Measurements from ENCODE around the gene KIF26B. TPM values are rescaled to one million over a fixed set of nuclear protein-coding genes. Genes with fewer than 3 reads are reported as not detected.

KIF26B gene
- polyA plus RNA-seq, 1 donor (not counting 4 experiments of a cell fraction or from before 2014, with no cell fraction given) = 0.58 TPM

DNA sequence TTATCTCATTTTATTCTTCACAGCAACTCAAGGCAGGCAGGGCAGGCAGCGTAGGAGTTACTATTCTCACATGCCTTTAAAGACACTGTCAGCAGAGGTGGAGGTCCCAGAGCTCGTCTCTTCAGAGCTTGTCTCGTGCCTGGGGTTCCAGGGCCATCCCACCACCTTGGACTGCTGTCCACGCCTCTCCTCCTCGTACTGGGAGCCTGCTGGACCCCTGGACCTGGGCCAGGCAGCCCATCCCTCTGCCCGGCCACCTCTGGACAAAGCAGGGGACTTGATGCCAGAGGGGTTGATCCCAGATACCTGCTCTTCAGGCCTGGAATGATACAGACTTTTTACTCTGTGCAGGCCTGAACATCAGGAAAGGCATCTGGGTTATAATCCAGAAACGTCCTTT, 546.8 kb downstream of the KIF26B start:
- Histone ChIP-seq H3K9me1 (ENCODE audit: control insufficient read depth, extremely low read depth, insufficient read depth, low read length) (no peaks in the 10 kb centered on the region), H3K9ac (ENCODE audit: control insufficient read depth, extremely low read depth, insufficient read depth, low read length) (no peak overlapping the region), H2AFZ (ENCODE audit: control insufficient read depth, low read length) (no peak overlapping the region), H4K20me1 (ENCODE audit: control insufficient read depth, extremely low read depth, insufficient read depth, low read length) (no peaks in the 10 kb centered on the region), H3K36me3 (ENCODE audit: control insufficient read depth in 2 of 2, extremely low read depth in 1 of 2, insufficient read depth in 2 of 2, low read length in 2 of 2) (peaks cover 0 to 1% of the 10 kb centered on the region in 2 experiments), H3K27ac (ENCODE audit: control insufficient read depth, insufficient read depth, low read length) (no peak overlapping the region), H3K4me1 (ENCODE audit: control insufficient read depth, extremely low read depth, insufficient read depth, low read length) (peaks cover 3% of the 10 kb centered on the region), H3K9me3 (ENCODE audit: control insufficient read depth, low read depth, low read length) (no peaks in the 10 kb centered on the region), H3K27me3 (ENCODE audit: control insufficient read depth, extremely low read depth, insufficient read depth, low read length) (no peaks in the 10 kb centered on the region), H3K79me2 (ENCODE audit: control insufficient read depth, insufficient read depth, low read length) (no peaks in the 10 kb centered on the region), H3K4me2 (ENCODE audit: control insufficient read depth, extremely low read depth, insufficient read depth, low read depth, low read length) (no peak overlapping the region), H3K4me3 (ENCODE audit: control insufficient read depth in 2 of 3, extremely low read depth in 1 of 3, insufficient read depth in 2 of 3, low read depth in 1 of 3, low read length in 3 of 3) (no peak overlapping the region)
- DNase-seq (ENCODE audit: low read depth, low spot score) = no peak
- no peak for FAIRE-seq
- dilution Hi-C loops (cut with MboI; ENCODE audit: extremely low pct_ligation_motif_present, low sequenced_read_pairs) = no loop called here
- TF ChIP-seq CTCF (optimal IDR thresholded peaks at IDR 0.05 in 1 of 3, IDR thresholded peaks at IDR 0.05 in 1 of 3, conservative IDR thresholded peaks at IDR 0.05 in 1 of 3; ENCODE audit: extremely low read depth in 1 of 3, insufficient read depth in 2 of 3, low read length in 3 of 3) (no peak), EZH2 (IDR thresholded peaks at IDR 0.05; ENCODE audit: low read length) (no peak)

DNA sequence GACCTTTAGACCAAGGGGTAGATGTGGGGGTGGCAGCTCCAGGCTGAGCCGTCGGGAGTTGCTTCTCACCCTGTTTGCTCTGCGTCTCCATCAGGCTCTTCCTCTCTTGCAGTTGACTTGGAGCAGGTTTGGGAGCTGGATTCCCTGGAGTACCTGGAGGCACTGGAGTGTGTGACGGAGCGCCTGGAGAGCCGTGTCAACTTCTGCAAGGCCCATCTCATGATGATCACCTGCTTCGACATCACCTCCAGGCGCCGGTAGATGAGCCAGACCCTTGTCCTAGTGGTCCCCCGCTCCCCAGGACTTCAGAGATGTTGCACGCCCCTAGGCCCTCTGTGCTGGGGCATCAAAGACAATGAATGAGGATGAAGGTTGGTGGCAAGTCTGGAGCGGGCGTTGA, 547.6 kb downstream of the KIF26B start:
- dilution Hi-C loops (cut with MboI; ENCODE audit: extremely low pct_ligation_motif_present, low sequenced_read_pairs) = no loop called here
- Histone ChIP-seq H2AFZ (ENCODE audit: control insufficient read depth, low read length) (no peak overlapping the region), H3K4me3 (ENCODE audit: control insufficient read depth in 2 of 3, extremely low read depth in 1 of 3, insufficient read depth in 2 of 3, low read depth in 1 of 3, low read length in 3 of 3) (no peak overlapping the region), H4K20me1 (ENCODE audit: control insufficient read depth, extremely low read depth, insufficient read depth, low read length) (no peaks in the 10 kb centered on the region), H3K36me3 (ENCODE audit: control insufficient read depth in 2 of 2, extremely low read depth in 1 of 2, insufficient read depth in 2 of 2, low read length in 2 of 2) (peaks cover 0 to 1% of the 10 kb centered on the region in 2 experiments), H3K9ac (ENCODE audit: control insufficient read depth, extremely low read depth, insufficient read depth, low read length) (no peak overlapping the region), H3K9me3 (ENCODE audit: control insufficient read depth, low read depth, low read length) (no peaks in the 10 kb centered on the region), H3K79me2 (ENCODE audit: control insufficient read depth, insufficient read depth, low read length) (no peaks in the 10 kb centered on the region), H3K4me2 (ENCODE audit: control insufficient read depth, extremely low read depth, insufficient read depth, low read depth, low read length) (no peak overlapping the region), H3K27ac (ENCODE audit: control insufficient read depth, insufficient read depth, low read length) (no peak overlapping the region), H3K4me1 (ENCODE audit: control insufficient read depth, extremely low read depth, insufficient read depth, low read length) (peaks cover 3% of the 10 kb centered on the region), H3K9me1 (ENCODE audit: control insufficient read depth, extremely low read depth, insufficient read depth, low read length) (no peaks in the 10 kb centered on the region), H3K27me3 (ENCODE audit: control insufficient read depth, extremely low read depth, insufficient read depth, low read length) (no peaks in the 10 kb centered on the region)
- DNase-seq (ENCODE audit: low read depth, low spot score) (no peak), FAIRE-seq (no peak)
- no peak for TF ChIP-seq EZH2 (IDR thresholded peaks at IDR 0.05; ENCODE audit: low read length)
- TF ChIP-seq CTCF (optimal IDR thresholded peaks at IDR 0.05 in 1 of 3, IDR thresholded peaks at IDR 0.05 in 1 of 3, conservative IDR thresholded peaks at IDR 0.05 in 1 of 3; ENCODE audit: extremely low read depth in 1 of 3, insufficient read depth in 2 of 3, low read length in 3 of 3) = no peak
